ENCODE data around the gene CPNE6. TPM values are rescaled to one million over a fixed set of nuclear protein-coding genes. Genes with fewer than 3 reads are reported as not detected.

CPNE6 gene
- total RNA-seq, 1 experiment from 2014 or later, result not detected

- Histone ChIP-seq H4K20me1 (ENCODE audit: insufficient read depth) (no peaks in the 10 kb centered on the region), H3K4me1 (replicated peaks; ENCODE audit: insufficient read depth) (no peaks in the 10 kb centered on the region), H3K36me3 (ENCODE audit: low read depth) (no peaks in the 10 kb centered on the region), H3K27me3 (ENCODE audit: insufficient read depth, low read depth) (peaks cover 13% of the 10 kb centered on the region), H2AFZ (no peak overlapping the region), H3K4me2 (no peak overlapping the region), H3K27ac (no peak overlapping the region), H3K79me2 (ENCODE audit: low read depth) (no peaks in the 10 kb centered on the region), H3K9me2 (ENCODE audit: insufficient read depth) (no peaks in the 10 kb centered on the region), H3K9me3 (ENCODE audit: insufficient read depth, low read depth) (no peaks in the 10 kb centered on the region), H3K4me3 (no peak overlapping the region), H3F3A (ENCODE audit: insufficient read depth, low read depth) (no peaks in the 10 kb centered on the region)
- CTCF ChIA-PET, result interaction anchor here (0.7 kb wide), 1 partner anchor 10 kb away, joined by 3 read pairs; no protein-coding TSS in a partner anchor
- no peak for TF ChIP-seq EZH2 (IDR thresholded peaks at IDR 0.05; ENCODE audit: low read depth)
- no peak for TF ChIP-seq CTCF (conservative IDR thresholded peaks at IDR 0.05)
- BruUV-seq (replicated peaks), result no TSS peak
- intact Hi-C loops (cut with micrococcal nuclease; ENCODE audit: unreplicated experiment), result no loop called here
- POLR2A ChIA-PET (ENCODE audit: unreplicated experiment), result no interaction called here
- no peak for DNase-seq
These were observed 4.0 kb upstream of the CPNE6 start for GRCh38 chr14:24067133-24068082.

- H3K27me3 ChIP-seq (ENCODE audit: insufficient read depth, low read depth), result peaks cover 13% of the 10 kb centered on the region
- no TSS peak for BruUV-seq (replicated peaks)
- H3K4me2 ChIP-seq, result no peak overlapping the region
- no peak for DNase-seq
- no peaks in the 10 kb centered on the region for H3K79me2 ChIP-seq (ENCODE audit: low read depth)
- no peaks in the 10 kb centered on the region for H3K4me1 ChIP-seq (replicated peaks; ENCODE audit: insufficient read depth)
- H3K4me3 ChIP-seq, result no peak overlapping the region
- ChIA-PET POLR2A (ENCODE audit: unreplicated experiment) (interaction anchor here (0.6 to 0.7 kb wide), 2 partner anchors 540 to 864 kb away, joined by 4 to 6 read pairs; no protein-coding TSS in a partner anchor), CTCF (interaction anchor here (0.7 kb wide), 1 partner anchor 11 kb away, joined by 11 read pairs; no protein-coding TSS in a partner anchor)
- H3K36me3 ChIP-seq (ENCODE audit: low read depth), result no peaks in the 10 kb centered on the region
- no peaks in the 10 kb centered on the region for H3F3A ChIP-seq (ENCODE audit: insufficient read depth, low read depth)
- H3K9me3 ChIP-seq (ENCODE audit: insufficient read depth, low read depth), result no peaks in the 10 kb centered on the region
- intact Hi-C loops (cut with micrococcal nuclease; ENCODE audit: unreplicated experiment), result no loop called here
- no peaks in the 10 kb centered on the region for H3K9me2 ChIP-seq (ENCODE audit: insufficient read depth)
- no peak overlapping the region for H3K27ac ChIP-seq
- no peak for TF ChIP-seq CTCF (conservative IDR thresholded peaks at IDR 0.05)
- no peak for TF ChIP-seq EZH2 (IDR thresholded peaks at IDR 0.05; ENCODE audit: low read depth)
- no peaks in the 10 kb centered on the region for H4K20me1 ChIP-seq (ENCODE audit: insufficient read depth)
- H2AFZ ChIP-seq, result no peak overlapping the region
These were observed 2.5 kb upstream of the CPNE6 start for GRCh38 chr14:24068711-24069410.

- Histone ChIP-seq H3K27me3 (ENCODE audit: insufficient read depth, low read depth) (peaks cover 13% of the 10 kb centered on the region), H4K20me1 (ENCODE audit: insufficient read depth) (no peaks in the 10 kb centered on the region), H3K4me1 (replicated peaks; ENCODE audit: insufficient read depth) (no peaks in the 10 kb centered on the region), H3K9me3 (ENCODE audit: insufficient read depth, low read depth) (no peaks in the 10 kb centered on the region), H3K4me3 (no peak overlapping the region), H3K9me2 (ENCODE audit: insufficient read depth) (no peaks in the 10 kb centered on the region), H3F3A (ENCODE audit: insufficient read depth, low read depth) (no peaks in the 10 kb centered on the region), H3K4me2 (no peak overlapping the region), H3K27ac (no peak overlapping the region), H2AFZ (no peak overlapping the region), H3K36me3 (ENCODE audit: low read depth) (no peaks in the 10 kb centered on the region), H3K79me2 (ENCODE audit: low read depth) (no peaks in the 10 kb centered on the region)
- ChIA-PET POLR2A (ENCODE audit: unreplicated experiment) (interaction anchor here (0.6 to 0.7 kb wide), 2 partner anchors 541 to 864 kb away, joined by 4 to 6 read pairs; no protein-coding TSS in a partner anchor), CTCF (no interaction called here)
- TF ChIP-seq CTCF (conservative IDR thresholded peaks at IDR 0.05) (no peak), EZH2 (IDR thresholded peaks at IDR 0.05; ENCODE audit: low read depth) (no peak)
- DNase-seq, result no peak
- intact Hi-C loops (cut with micrococcal nuclease; ENCODE audit: unreplicated experiment), result no loop called here
- no TSS peak for BruUV-seq (replicated peaks)
These were observed 2.0 kb upstream of the CPNE6 start for GRCh38 chr14:24069411-24069735.
